T-cell (primary cell): Measurements from ENCODE around the gene CYB561D2. TPM values are rescaled to one million over a fixed set of nuclear protein-coding genes. Genes with fewer than 3 reads are reported as not detected.

Experiments
- ATAC-seq, 4 experiments: fragments of 200-7000 bp in 3 of 4; fragments of 150-1000 bp in 1 of 4; cut with Tn5 transposase; replicated peaks in 1 of 4; 1 replicate in 3 of 4; 2 replicates in 1 of 4; pipeline ENCODE4 v1.10.0; 2021; ENCODE audit warnings: moderate library complexity in 3 of 4, mild to moderate bottlenecking in 2 of 4, moderate number of reproducible peaks in 1 of 4
- CTCF ChIA-PET, 2 donors: fragments of 300-600 bp; sonication (Branson Sonifier 250); formaldehyde crosslinking; loops; one replicate each; lab custom pipeline; 2022; ENCODE audit warnings: antibody characterized with exemption in 2 of 2; lab: Charles Lee
- POLR2A ChIA-PET, 2 donors: fragments of 300-600 bp; sonication (Branson Sonifier 250); formaldehyde crosslinking; loops; one replicate each; lab custom pipeline; 2022; ENCODE audit warnings: antibody characterized with exemption in 2 of 2; lab: Charles Lee
- DNase-seq, 35 experiments: peaks; one replicate each; pipeline versions ENCODE4 v3.0.0 to v3.0.0-alpha.2; 2013 to 2023
- H3K27ac ChIP-seq: one replicate; pipeline ENCODE4 v1.5.1; 2013; ENCODE audit warnings: low read length
- H3K27me3 ChIP-seq, 2 experiments: replicated peaks in 1 of 2; 1 replicate in 1 of 2; 2 replicates in 1 of 2; pipeline versions ENCODE4 v1.6.1 to v1.7.0; 2013; ENCODE audit warnings: low read length in 1 of 2, mixed read lengths in 1 of 2; ENCODE audit not compliant: control insufficient read depth in 2 of 2, insufficient read depth in 2 of 2; ENCODE audit errors: extremely low read depth in 1 of 2
- H3K36me3 ChIP-seq, 2 donors: 1 replicate in 1 of 2; 2 replicates in 1 of 2; pipeline versions ENCODE4 v1.6.1 to v1.7.0; 2013; ENCODE audit warnings: low read length in 1 of 2; ENCODE audit not compliant: control insufficient read depth in 2 of 2, insufficient read depth in 1 of 2; ENCODE audit errors: extremely low read depth in 1 of 2
- H3K4me1 ChIP-seq, 2 experiments: 1 replicate in 1 of 2; 2 replicates in 1 of 2; pipeline versions ENCODE4 v1.6.1 to v1.7.0; 2013; ENCODE audit warnings: low read length in 2 of 2, mixed read lengths in 1 of 2; ENCODE audit not compliant: insufficient read depth in 2 of 2, control insufficient read depth in 1 of 2; ENCODE audit errors: extremely low read depth in 1 of 2
- H3K4me3 ChIP-seq, 2 donors: 1 replicate in 1 of 2; 2 replicates in 1 of 2; pipeline versions ENCODE4 v1.5.1 to v1.7.0; 2013; ENCODE audit warnings: mild to moderate bottlenecking in 2 of 2, low read length in 1 of 2, moderate library complexity in 1 of 2; ENCODE audit not compliant: control insufficient read depth in 1 of 2; ENCODE audit errors: extremely low read depth in 1 of 2
- H3K9me3 ChIP-seq: 2 replicates; pipeline ENCODE4 v1.7.0; 2013
- H3K27ac Mint-ChIP-seq, 2 donors: one replicate each; pipeline ENCODE4 v1.8.0; 2020 to 2021; ENCODE audit warnings: mild to moderate bottlenecking in 2 of 2, mixed read lengths in 2 of 2
- H3K27me3 Mint-ChIP-seq, 2 donors: one replicate each; pipeline ENCODE4 v1.8.0; 2021 to 2022; ENCODE audit warnings: mixed read lengths in 2 of 2
- H3K36me3 Mint-ChIP-seq: one replicate; pipeline ENCODE4 v1.8.0; 2021; ENCODE audit warnings: mixed read lengths
- H3K4me1 Mint-ChIP-seq, 3 donors: one replicate each; pipeline ENCODE4 v1.8.0; 2020 to 2022; ENCODE audit warnings: mixed read lengths in 3 of 3, mild to moderate bottlenecking in 1 of 3
- H3K4me3 Mint-ChIP-seq, 3 donors: one replicate each; pipeline ENCODE4 v1.8.0; 2020 to 2022; ENCODE audit warnings: mild to moderate bottlenecking in 3 of 3, mixed read lengths in 3 of 3, moderate library complexity in 3 of 3
- H3K9me3 Mint-ChIP-seq, 3 donors: one replicate each; pipeline ENCODE4 v1.8.0; 2020 to 2022; ENCODE audit warnings: mixed read lengths in 3 of 3
- WGBS: methylation state at CpG from one replicate; pipeline ENCODE4 v1.1.5; 2013; ENCODE audit warnings: missing lambda C conversion rate; ENCODE audit not compliant: insufficient coverage; 5-methylcytosine and 5-hydroxymethylcytosine counted together
- total RNA-seq, 35 experiments: library from RNA in 6 of 35; stranded (reverse) in 6 of 35; fragments of 120-200 nt in 1 of 35; gene quantifications; one replicate each; pipeline versions ENCODE4 v1.2.1 to v1.2.4 and lab custom pipeline; 2013 to 2026

CYB561D2 gene
- total RNA-seq, 5 donors from 2014 or later (not counting 1 experiment from before 2014, with no cell fraction given) = 25.7 to 45.3 (median 32.7) TPM

- Mint-ChIP-seq H3K27me3 (no peaks in the 10 kb centered on the region), H3K4me3 (no peak overlapping the region), H3K36me3 (no peaks in the 10 kb centered on the region), H3K4me1 (no peaks in the 10 kb centered on the region), H3K27ac (no peak overlapping the region), H3K9me3 (no peaks in the 10 kb centered on the region)
- Histone ChIP-seq H3K27me3 (peaks cover 0 to 3% of the 10 kb centered on the region in 2 experiments), H3K27ac (no peak overlapping the region), H3K9me3 (no peaks in the 10 kb centered on the region), H3K4me3 (no peak overlapping the region), H3K4me1 (no peaks in the 10 kb centered on the region), H3K36me3 (no peaks in the 10 kb centered on the region)
- ATAC-seq (no peak), DNase-seq (no peak)
- CTCF ChIA-PET = no interaction called here
- 81% methylated on average over 6 of the region's 6 CpGs for WGBS
- POLR2A ChIA-PET = no interaction called here
Observed at GRCh38 chr3:50383750-50384149, 33.1 kb downstream of the CYB561D2 start.

DNA sequence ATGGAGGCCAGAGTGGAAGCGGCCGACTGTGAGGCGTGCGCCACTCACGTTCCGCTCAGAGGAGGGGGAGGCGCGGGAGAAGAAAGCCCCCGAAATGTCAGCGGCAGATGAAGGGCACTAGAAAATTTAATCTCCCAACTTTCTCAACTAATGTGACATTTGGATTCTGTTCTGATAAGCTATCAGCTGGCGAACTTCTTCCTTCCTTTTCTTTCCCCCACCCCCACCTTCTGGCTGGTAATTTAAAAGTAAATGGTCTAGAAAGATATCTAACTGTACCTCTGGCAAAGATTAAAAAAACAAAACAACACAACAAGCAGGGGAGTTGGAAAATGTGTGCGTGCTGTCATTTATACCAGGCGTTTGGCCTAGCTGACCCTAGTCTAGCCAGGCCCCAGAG, 35.1 kb downstream of the CYB561D2 start:
- no peaks in the 10 kb centered on the region for H3K9me3 Mint-ChIP-seq
- no peak overlapping the region for H3K27ac ChIP-seq
- POLR2A ChIA-PET = no interaction called here
- no peaks in the 10 kb centered on the region for H3K4me1 ChIP-seq
- CTCF ChIA-PET = no interaction called here
- ATAC-seq (no peak), DNase-seq (no peak)
- peaks cover 0 to 3% of the 10 kb centered on the region in 2 experiments for H3K27me3 ChIP-seq
- 73% methylated on average over 4 of the region's 13 CpGs for WGBS
- no peaks in the 10 kb centered on the region for H3K36me3 ChIP-seq
- H3K4me1 Mint-ChIP-seq = no peaks in the 10 kb centered on the region
- H3K4me3 Mint-ChIP-seq = no peak overlapping the region
- H3K36me3 Mint-ChIP-seq = no peaks in the 10 kb centered on the region
- H3K27me3 Mint-ChIP-seq = no peaks in the 10 kb centered on the region
- H3K27ac Mint-ChIP-seq = no peak overlapping the region
- H3K9me3 ChIP-seq = no peaks in the 10 kb centered on the region
- H3K4me3 ChIP-seq = no peak overlapping the region

- Mint-ChIP-seq H3K27me3 (no peaks in the 10 kb centered on the region), H3K4me1 (no peaks in the 10 kb centered on the region), H3K27ac (no peak overlapping the region), H3K4me3 (no peak overlapping the region), H3K36me3 (no peaks in the 10 kb centered on the region), H3K9me3 (no peaks in the 10 kb centered on the region)
- DNase-seq (no peak), ATAC-seq (no peak)
- no peaks in the 10 kb centered on the region for H3K9me3 ChIP-seq
- no peaks in the 10 kb centered on the region for H3K4me1 ChIP-seq
- no peak overlapping the region for H3K27ac ChIP-seq
- POLR2A ChIA-PET = no interaction called here
- no peaks in the 10 kb centered on the region for H3K36me3 ChIP-seq
- CTCF ChIA-PET = no interaction called here
- WGBS = 84% methylated on average over 22 of the region's 25 CpGs
- peaks cover 0 to 3% of the 10 kb centered on the region in 2 experiments for H3K27me3 ChIP-seq
- H3K4me3 ChIP-seq = no peak overlapping the region
Observed at GRCh38 chr3:50388016-50388719, 37.5 kb downstream of the CYB561D2 start.

GRCh38 chr3:50388720-50389413, 38.2 kb downstream of the CYB561D2 start:
- CTCF ChIA-PET = no interaction called here
- WGBS = 55% methylated on average over 3 of the region's 22 CpGs

DNA sequence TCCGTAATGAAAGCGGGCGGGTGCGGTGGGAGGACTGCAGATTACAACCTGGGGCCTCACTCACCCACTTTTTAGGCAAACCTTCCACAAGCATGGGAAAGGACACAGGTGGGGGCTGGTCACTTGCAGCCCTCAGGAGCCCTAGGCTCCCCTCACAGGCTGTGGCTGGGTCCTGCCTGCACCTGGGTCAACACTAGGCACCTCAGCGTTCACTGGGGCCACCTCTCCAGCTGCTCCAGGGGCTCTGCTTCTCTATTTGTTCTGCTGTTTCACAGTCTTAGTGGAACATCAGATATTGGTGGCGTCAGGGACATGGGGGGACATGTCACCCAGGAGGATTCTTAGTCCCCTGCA, 38.7 kb downstream of the CYB561D2 start:
- DNase-seq (no peak), ATAC-seq (no peak)
- WGBS = 92% methylated on average over 4 of the region's 6 CpGs
- Histone ChIP-seq H3K9me3 (no peaks in the 10 kb centered on the region), H3K27me3 (peaks cover 0 to 3% of the 10 kb centered on the region in 2 experiments), H3K36me3 (no peaks in the 10 kb centered on the region), H3K4me3 (no peak overlapping the region), H3K4me1 (no peaks in the 10 kb centered on the region), H3K27ac (no peak overlapping the region)
- Mint-ChIP-seq H3K9me3 (no peaks in the 10 kb centered on the region), H3K4me1 (no peaks in the 10 kb centered on the region), H3K4me3 (no peak overlapping the region), H3K36me3 (no peaks in the 10 kb centered on the region), H3K27me3 (no peaks in the 10 kb centered on the region), H3K27ac (no peak overlapping the region)
- CTCF ChIA-PET = no interaction called here
- POLR2A ChIA-PET = no interaction called here

More at GRCh38 chr3:50388720-50389413, 38.2 kb downstream of the CYB561D2 start:
- Histone ChIP-seq H3K4me1 (no peaks in the 10 kb centered on the region), H3K27ac (no peak overlapping the region), H3K27me3 (peaks cover 0 to 3% of the 10 kb centered on the region in 2 experiments), H3K4me3 (no peak overlapping the region), H3K36me3 (no peaks in the 10 kb centered on the region), H3K9me3 (no peaks in the 10 kb centered on the region)
- no peak for DNase-seq
- no peak for ATAC-seq
- Mint-ChIP-seq H3K4me1 (no peaks in the 10 kb centered on the region), H3K4me3 (no peak overlapping the region), H3K36me3 (no peaks in the 10 kb centered on the region), H3K9me3 (no peaks in the 10 kb centered on the region), H3K27me3 (no peaks in the 10 kb centered on the region), H3K27ac (no peak overlapping the region)
- POLR2A ChIA-PET = no interaction called here

- CTCF ChIA-PET = no interaction called here
- no peak overlapping the region for H3K27ac Mint-ChIP-seq
Observed at GRCh38 chr3:50390508-50391224, 40.0 kb downstream of the CYB561D2 start.

More at GRCh38 chr3:50390508-50391224, 40.0 kb downstream of the CYB561D2 start:
- Histone ChIP-seq H3K9me3 (no peaks in the 10 kb centered on the region), H3K27ac (no peak overlapping the region), H3K27me3 (peaks cover 0 to 3% of the 10 kb centered on the region in 2 experiments), H3K4me1 (no peaks in the 10 kb centered on the region), H3K36me3 (no peaks in the 10 kb centered on the region), H3K4me3 (no peak overlapping the region)
- ATAC-seq (no peak), DNase-seq (no peak)
- Mint-ChIP-seq H3K4me3 (no peak overlapping the region), H3K9me3 (no peaks in the 10 kb centered on the region), H3K4me1 (no peaks in the 10 kb centered on the region), H3K36me3 (no peaks in the 10 kb centered on the region), H3K27me3 (no peaks in the 10 kb centered on the region)
- WGBS = 88% methylated on average over 10 of the region's 12 CpGs
- POLR2A ChIA-PET = interaction anchor here in 1 of 2 donors (0.6 kb wide), 1 partner anchor 373 kb away, joined by 3 read pairs; no protein-coding TSS in a partner anchor
